Measurements from ENCODE around the gene ANKS1A. TPM values are rescaled to one million over a fixed set of nuclear protein-coding genes. Genes with fewer than 3 reads are reported as not detected.
"Not testable (repeated sequence)": the region's sequence is repeated elsewhere in the genome, so short reads cannot be mapped to it uniquely, and the experiment has no call there.

Gene ANKS1A, protein sequence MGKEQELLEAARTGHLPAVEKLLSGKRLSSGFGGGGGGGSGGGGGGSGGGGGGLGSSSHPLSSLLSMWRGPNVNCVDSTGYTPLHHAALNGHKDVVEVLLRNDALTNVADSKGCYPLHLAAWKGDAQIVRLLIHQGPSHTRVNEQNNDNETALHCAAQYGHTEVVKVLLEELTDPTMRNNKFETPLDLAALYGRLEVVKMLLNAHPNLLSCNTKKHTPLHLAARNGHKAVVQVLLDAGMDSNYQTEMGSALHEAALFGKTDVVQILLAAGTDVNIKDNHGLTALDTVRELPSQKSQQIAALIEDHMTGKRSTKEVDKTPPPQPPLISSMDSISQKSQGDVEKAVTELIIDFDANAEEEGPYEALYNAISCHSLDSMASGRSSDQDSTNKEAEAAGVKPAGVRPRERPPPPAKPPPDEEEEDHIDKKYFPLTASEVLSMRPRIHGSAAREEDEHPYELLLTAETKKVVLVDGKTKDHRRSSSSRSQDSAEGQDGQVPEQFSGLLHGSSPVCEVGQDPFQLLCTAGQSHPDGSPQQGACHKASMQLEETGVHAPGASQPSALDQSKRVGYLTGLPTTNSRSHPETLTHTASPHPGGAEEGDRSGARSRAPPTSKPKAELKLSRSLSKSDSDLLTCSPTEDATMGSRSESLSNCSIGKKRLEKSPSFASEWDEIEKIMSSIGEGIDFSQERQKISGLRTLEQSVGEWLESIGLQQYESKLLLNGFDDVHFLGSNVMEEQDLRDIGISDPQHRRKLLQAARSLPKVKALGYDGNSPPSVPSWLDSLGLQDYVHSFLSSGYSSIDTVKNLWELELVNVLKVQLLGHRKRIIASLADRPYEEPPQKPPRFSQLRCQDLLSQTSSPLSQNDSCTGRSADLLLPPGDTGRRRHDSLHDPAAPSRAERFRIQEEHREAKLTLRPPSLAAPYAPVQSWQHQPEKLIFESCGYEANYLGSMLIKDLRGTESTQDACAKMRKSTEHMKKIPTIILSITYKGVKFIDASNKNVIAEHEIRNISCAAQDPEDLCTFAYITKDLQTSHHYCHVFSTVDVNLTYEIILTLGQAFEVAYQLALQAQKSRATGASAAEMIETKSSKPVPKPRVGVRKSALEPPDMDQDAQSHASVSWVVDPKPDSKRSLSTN
- total RNA-seq (10 to 100 TPM in 1 of 4 donors, 1 to 10 TPM in 3; 6.1 to 12.4 (median 7.7) TPM), polyA plus RNA-seq (1 to 10 TPM; 3.9 to 5.7 (median 5.6) TPM)
- long read RNA-seq, donor 1, partial matches to known transcripts: 3 of 6 reads
- long read RNA-seq, donor 1, other reads (novel, unspliced or antisense): 3 of 6 reads
- long read RNA-seq, donor 2, partial matches to known transcripts: 12 of 27 reads
- long read RNA-seq, donor 2, other reads (novel, unspliced or antisense): 15 of 27 reads

DNA sequence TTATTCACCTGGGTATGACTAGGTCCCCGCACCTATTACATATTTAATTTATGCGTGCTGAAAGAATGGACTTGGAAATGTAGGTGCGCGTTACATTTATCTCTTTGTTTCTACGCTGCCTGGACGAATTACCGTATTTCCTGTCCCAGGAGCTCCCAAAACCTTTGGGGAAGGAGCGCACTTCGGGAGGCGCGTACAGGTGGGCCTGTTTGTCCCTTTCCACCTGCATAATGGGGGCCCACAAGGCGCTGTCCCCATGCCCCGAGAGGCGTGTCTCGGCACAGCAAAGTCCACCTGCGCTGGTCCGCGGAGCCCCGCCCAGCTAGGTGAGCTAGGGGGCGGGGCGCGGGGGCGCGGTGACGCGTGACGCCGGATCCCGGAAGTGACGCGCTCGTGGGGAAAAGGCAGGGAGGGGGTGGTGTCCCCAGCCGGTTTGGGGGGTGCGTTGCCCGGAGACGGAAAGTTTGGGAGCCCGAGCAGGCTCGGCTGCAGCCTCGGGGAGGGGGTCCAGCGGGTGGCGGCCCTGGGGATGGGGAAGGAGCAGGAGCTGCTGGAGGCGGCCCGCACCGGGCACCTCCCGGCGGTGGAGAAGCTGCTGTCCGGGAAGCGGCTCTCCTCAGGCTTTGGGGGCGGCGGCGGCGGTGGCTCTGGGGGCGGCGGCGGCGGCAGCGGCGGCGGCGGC, at the start of gene ANKS1A:
Gene ANKS1A, plus strand, starts transcription at position 382 of the 682 bp plus-strand sequence. Its CDS starts 148 bp downstream, at position 530.
- peak; percentile 83 to 90 (median 88) for ATAC-seq
- H3K4me3 ChIP-seq: peak within 1 kb of the TSS; percentile 79
- no peaks in the 10 kb centered on the region for H3K9me3 ChIP-seq
- peaks cover 0 to 15% of the 10 kb centered on the region in 2 donors for H3K36me3 ChIP-seq (ENCODE audit: insufficient read depth in 1 of 2, low read depth in 1 of 2)
- 1% methylated on average over 45 to 60 of the region's 60 CpGs for WGBS, 3 donors
- H3K4me1 ChIP-seq: peaks cover 15% of the 10 kb centered on the region
- intact Hi-C loops (cut with DNase I): loop anchor here (1.0 to 10.0 kb wide), 3 partner anchors 96 to 132 kb away; partner anchors contain the start of genes BLTP3A (in 1 of the 2) and SNRPC (in 1 of the 2)
- no peak for TF ChIP-seq CTCF (IDR thresholded peaks at IDR 0.05)
- no peaks in the 10 kb centered on the region for H3K27me3 ChIP-seq (ENCODE audit: insufficient read depth in 3 of 3, low read length in 2 of 3)
- DNase-seq: peak; percentile 79 to 90
- H3K27ac ChIP-seq: peak within 1 kb of the TSS; percentile 92

GRCh38 chr6:34839666-34840352, 49.2 kb upstream of the ANKS1A start:
- H3K4me1 ChIP-seq: peaks cover 18% of the 10 kb centered on the region
- peak; percentile 38 to 68 (median 54) for ATAC-seq
- no peaks in the 10 kb centered on the region for H3K27me3 ChIP-seq (ENCODE audit: insufficient read depth in 3 of 3, low read length in 2 of 3)
- H3K4me3 ChIP-seq: no peak overlapping the region
- intact Hi-C loops (cut with DNase I): no loop called here
- peaks cover 0 to 54% of the 10 kb centered on the region in 2 donors for H3K36me3 ChIP-seq (ENCODE audit: insufficient read depth in 1 of 2, low read depth in 1 of 2)
- peak overlapping the region; percentile 47 for H3K27ac ChIP-seq
- peak in 1 of 2 donors; percentile 18 for DNase-seq
- WGBS, 3 donors: 79 to 89% (median 83%) methylated on average over 15 of the region's 15 CpGs
- no peaks in the 10 kb centered on the region for H3K9me3 ChIP-seq
- TF ChIP-seq CTCF (IDR thresholded peaks at IDR 0.05): no peak

DNA sequence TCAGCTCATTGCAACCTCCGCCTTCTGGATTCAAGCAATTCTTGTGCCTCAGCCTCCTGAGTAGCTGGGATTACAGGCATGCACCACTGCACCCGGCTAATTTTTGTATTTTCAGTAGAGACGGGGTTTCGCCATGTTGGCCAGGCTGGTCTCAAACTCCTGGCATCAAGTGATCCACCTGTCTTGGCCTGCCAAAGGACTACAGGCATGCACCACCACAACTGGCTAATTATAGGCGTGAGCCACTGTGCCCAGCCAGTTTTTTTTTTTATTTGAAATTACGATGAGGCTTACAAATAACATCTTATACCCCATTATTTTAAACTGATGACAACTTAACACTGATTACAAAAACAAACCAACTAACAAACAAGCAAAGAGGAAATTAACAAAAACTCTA, 40.0 kb upstream of the ANKS1A start:
- intact Hi-C loops (cut with DNase I); H3K36me3 ChIP-seq (ENCODE audit: insufficient read depth in 1 of 2, low read depth in 1 of 2); H3K9me3 ChIP-seq; H3K27me3 ChIP-seq (ENCODE audit: insufficient read depth in 3 of 3, low read length in 2 of 3): not testable (repeated sequence)
- Histone ChIP-seq H3K27ac (peak overlapping the region; percentile 48), H3K4me3 (peak overlapping the region; percentile 38), H3K4me1 (peaks cover 25% of the 10 kb centered on the region)
- WGBS, 3 donors: 31 to 53% (median 41%) methylated on average over 6 of the region's 6 CpGs
- peak; percentile 85 to 94 (median 93) for ATAC-seq
- peak in 1 of 2 donors; percentile 61 for DNase-seq

DNA sequence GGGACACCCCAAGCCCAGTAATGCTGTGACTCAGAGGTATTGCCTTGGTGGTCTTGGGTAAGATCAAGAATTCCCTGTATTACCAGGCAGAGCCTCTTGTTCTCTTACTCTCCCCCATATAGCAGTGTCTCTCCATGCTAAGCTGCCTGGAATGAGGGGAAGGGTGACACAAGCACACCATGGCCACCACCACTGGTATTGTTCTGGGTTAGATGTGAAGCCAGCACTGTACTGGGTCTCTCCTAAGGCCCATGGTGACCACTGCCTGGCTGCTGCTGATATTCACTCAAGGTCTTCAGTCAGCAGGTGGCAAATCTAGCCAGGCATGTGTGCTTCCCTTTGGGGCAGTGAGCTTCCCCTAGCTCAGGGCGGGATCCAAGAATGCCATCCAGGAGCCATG, 37.7 kb upstream of the ANKS1A start:
- H3K36me3 ChIP-seq (ENCODE audit: insufficient read depth in 1 of 2, low read depth in 1 of 2): peaks cover 0 to 25% of the 10 kb centered on the region in 2 donors
- WGBS, 3 donors: 50 to 77% (median 75%) methylated on average over 1 of the region's 1 CpG
- ATAC-seq (peak in 3 of 4 donors; percentile 22 to 62 (median 24)), DNase-seq (no peak)
- peak overlapping the region; percentile 48 for H3K27ac ChIP-seq
- no peak for TF ChIP-seq CTCF (IDR thresholded peaks at IDR 0.05)
- H3K4me1 ChIP-seq: peaks cover 23% of the 10 kb centered on the region
- no peaks in the 10 kb centered on the region for H3K9me3 ChIP-seq
- no peak overlapping the region for H3K4me3 ChIP-seq
- H3K27me3 ChIP-seq (ENCODE audit: insufficient read depth in 3 of 3, low read length in 2 of 3): no peaks in the 10 kb centered on the region
- intact Hi-C loops (cut with DNase I): no loop called here
